ENCODE results near the gene PCDHA13. TPM values are rescaled to one million over a fixed set of nuclear protein-coding genes. Genes with fewer than 3 reads are reported as not detected.
A peak's percentile ranks its signal among the peaks of the same experiment; 100 is the strongest.

PCDHA13 gene
- total RNA-seq, 4 donors from 2014 or later = 0.66 to 3.0 (median 1.7) TPM

DNA sequence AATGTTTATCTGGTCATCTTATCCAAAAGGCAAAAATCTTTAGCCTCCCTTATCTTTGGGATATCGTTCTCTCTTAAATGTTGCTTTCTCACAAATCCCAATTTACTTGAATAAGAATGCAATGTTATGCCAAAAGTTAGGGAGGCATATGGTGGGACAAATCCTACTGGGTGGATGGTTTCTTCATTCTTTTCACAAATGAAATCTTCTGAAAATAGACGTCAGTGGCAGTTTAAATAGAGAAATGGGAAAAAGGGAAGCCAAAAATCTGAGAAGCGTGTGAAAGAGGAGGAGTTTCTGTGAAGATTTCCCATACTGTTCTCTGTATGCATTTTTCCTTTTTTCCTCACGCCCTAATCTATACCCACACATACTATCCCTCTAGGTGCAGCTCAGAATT lies 41.7 kb downstream of the PCDHA13 start:
- Histone ChIP-seq H3K27ac (no peak overlapping the region), H3K27me3 (peaks cover 0 to 26% of the 10 kb centered on the region in 2 donors), H3K4me3 (no peak overlapping the region), H3K36me3 (no peaks in the 10 kb centered on the region), H3K4me1 (peaks cover 0 to 24% (median 0%) of the 10 kb centered on the region in 4 donors), H3K9me3 (peaks cover 0 to under 1% (median 0%) of the 10 kb centered on the region in 4 donors)
- no peak for DNase-seq (ENCODE audit: low spot score in 2 of 2)
- WGBS, 2 donors = 61 to 67% methylated on average over 4 of the region's 4 CpGs
- no peak for TF ChIP-seq EP300 (IDR thresholded peaks at IDR 0.05)
- TF ChIP-seq, protein P1, sequence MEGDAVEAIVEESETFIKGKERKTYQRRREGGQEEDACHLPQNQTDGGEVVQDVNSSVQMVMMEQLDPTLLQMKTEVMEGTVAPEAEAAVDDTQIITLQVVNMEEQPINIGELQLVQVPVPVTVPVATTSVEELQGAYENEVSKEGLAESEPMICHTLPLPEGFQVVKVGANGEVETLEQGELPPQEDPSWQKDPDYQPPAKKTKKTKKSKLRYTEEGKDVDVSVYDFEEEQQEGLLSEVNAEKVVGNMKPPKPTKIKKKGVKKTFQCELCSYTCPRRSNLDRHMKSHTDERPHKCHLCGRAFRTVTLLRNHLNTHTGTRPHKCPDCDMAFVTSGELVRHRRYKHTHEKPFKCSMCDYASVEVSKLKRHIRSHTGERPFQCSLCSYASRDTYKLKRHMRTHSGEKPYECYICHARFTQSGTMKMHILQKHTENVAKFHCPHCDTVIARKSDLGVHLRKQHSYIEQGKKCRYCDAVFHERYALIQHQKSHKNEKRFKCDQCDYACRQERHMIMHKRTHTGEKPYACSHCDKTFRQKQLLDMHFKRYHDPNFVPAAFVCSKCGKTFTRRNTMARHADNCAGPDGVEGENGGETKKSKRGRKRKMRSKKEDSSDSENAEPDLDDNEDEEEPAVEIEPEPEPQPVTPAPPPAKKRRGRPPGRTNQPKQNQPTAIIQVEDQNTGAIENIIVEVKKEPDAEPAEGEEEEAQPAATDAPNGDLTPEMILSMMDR (IDR thresholded peaks at IDR 0.05) = no peak

DNA sequence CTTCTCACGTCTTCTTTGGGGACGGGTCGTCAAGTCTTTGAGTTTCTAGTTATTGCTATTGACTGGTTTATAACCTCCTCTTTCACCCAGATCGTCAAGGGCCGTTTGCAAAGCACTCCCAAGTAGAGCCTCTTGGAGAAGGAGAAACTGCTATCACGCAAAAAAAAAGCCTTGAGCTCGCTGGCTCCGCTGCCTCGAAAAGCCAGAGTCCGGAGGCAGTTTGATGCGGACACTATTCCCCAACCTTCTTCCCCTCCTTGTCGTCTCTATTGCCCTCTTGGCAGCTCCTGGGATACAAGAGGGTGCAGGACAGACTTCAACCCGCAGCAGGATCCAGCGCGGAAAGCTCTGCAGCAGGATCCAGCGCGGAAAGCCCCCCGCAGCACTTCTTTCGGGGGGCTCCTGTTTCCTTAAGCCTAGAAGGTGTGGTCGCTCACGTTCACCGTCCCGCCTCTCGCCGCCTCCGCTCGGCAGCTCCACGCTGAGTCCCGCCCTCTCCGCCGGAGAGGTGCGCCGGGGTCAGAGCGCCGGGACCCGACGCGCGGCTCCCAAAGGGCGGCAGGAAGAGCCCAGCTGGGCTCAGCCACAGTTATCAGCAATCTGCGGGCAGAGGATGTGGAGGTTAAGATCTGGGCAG lies 44.0 kb downstream of the PCDHA13 start, which contains the start of gene PCDHAC1:
Gene PCDHAC1, plus strand, starts transcription at position 494 of the 637 bp plus-strand sequence. CDS start 594 bp downstream, outside the sequence.
- DNase-seq (ENCODE audit: low spot score in 2 of 2) = no peak
- peaks cover 0 to 24% (median 0%) of the 10 kb centered on the region in 4 donors for H3K4me1 ChIP-seq
- H3K27ac ChIP-seq = peak within 1 kb of the TSS in 2 of 4 donors; percentile 14 to 49
- WGBS, 2 donors = 2 to 4% methylated on average over 35 to 39 of the region's 41 CpGs
- H3K27me3 ChIP-seq = peaks cover 0 to 36% of the 10 kb centered on the region in 2 donors
- no peaks in the 10 kb centered on the region for H3K36me3 ChIP-seq
- peak within 1 kb of the TSS; percentile 38 to 59 (median 45) for H3K4me3 ChIP-seq
- H3K9me3 ChIP-seq = no peaks in the 10 kb centered on the region
- TF ChIP-seq, protein P1 (IDR thresholded peaks at IDR 0.05) = no peak
- no peak for TF ChIP-seq EP300 (IDR thresholded peaks at IDR 0.05)
- no peak for TF ChIP-seq POLR2A (IDR thresholded peaks at IDR 0.05)

DNA sequence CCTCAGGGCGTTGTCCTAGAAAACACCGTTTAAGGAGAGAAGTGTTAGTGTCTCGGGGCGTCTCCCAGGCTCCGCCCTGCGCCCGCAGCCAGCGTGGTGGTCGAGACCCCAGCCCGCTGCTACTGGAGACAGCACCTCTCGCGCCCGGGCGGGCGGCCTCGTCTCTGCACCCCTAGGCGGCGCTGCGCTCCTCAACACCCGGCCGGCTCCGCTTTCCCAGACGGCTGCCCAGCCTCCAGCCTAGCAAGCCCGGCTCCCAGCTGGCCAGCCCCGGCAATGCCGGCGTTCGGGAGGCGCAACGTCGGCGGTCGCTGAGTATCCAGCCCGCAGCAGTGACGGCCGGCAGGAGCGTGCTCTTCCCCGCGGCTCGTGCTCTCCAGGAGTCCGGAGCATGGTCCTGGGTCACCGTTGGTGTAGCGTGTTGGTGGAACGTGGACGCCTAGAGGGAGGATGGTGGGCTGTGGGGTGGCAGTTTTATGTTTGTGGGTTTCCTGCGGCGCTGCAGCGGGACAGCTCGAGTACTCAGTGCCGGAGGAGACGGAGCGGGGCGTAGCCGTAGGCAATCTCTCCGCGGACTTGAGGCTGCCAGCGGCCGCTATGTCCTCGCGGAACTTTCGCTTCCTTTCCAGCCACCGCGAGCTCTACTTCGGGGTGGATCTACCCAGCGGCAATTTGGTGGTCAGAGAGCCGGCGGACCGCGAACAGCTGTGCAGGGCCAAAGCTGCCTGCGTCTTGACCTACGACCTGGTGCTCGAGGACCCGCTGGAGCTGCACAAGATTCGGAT lies 44.7 kb downstream of the PCDHA13 start:
- peak; percentile 60 to 75 for DNase-seq (ENCODE audit: low spot score in 2 of 2)
- TF ChIP-seq EP300 (IDR thresholded peaks at IDR 0.05) (no peak), POLR2A (IDR thresholded peaks at IDR 0.05) (no peak)
- TF ChIP-seq, protein P1 (IDR thresholded peaks at IDR 0.05) = peak; percentile 47 to 86 (median 84)
- no peaks in the 10 kb centered on the region for H3K36me3 ChIP-seq
- H3K4me3 ChIP-seq = peak overlapping the region; percentile 38 to 59 (median 45)
- H3K27me3 ChIP-seq = peaks cover 0 to 36% of the 10 kb centered on the region in 2 donors
- no peaks in the 10 kb centered on the region for H3K9me3 ChIP-seq
- peak overlapping the region in 2 of 4 donors; percentile 14 to 49 for H3K27ac ChIP-seq
- WGBS, 2 donors = 4 to 5% methylated on average over 42 to 48 of the region's 74 CpGs
- H3K4me1 ChIP-seq = peaks cover 0 to 24% (median 0%) of the 10 kb centered on the region in 4 donors

DNA sequence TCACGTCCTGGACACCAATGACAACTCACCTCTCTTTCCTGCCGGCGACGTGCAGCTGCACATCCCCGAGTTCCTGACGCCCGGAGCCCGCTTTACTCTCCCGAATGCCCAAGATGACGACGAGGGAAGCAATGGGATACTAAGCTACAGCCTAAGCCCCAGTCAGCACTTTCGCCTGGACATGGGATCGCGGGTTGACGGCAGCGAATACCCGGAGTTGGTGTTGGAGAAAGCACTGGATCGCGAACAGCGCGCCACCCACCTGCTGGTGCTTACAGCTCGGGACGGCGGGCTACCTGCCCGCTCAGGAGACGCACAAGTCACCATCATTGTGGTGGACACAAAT lies 45.3 kb downstream of the PCDHA13 start:
- Histone ChIP-seq H3K36me3 (no peaks in the 10 kb centered on the region), H3K9me3 (no peaks in the 10 kb centered on the region), H3K27ac (peak overlapping the region in 1 of 4 donors; percentile 49), H3K27me3 (peaks cover 0 to 36% of the 10 kb centered on the region in 2 donors), H3K4me1 (peaks cover 0 to 24% (median 0%) of the 10 kb centered on the region in 4 donors), H3K4me3 (peak overlapping the region; percentile 38 to 59 (median 45))
- TF ChIP-seq EP300 (IDR thresholded peaks at IDR 0.05) = no peak
- TF ChIP-seq POLR2A (IDR thresholded peaks at IDR 0.05) = no peak
- TF ChIP-seq, protein P1 (IDR thresholded peaks at IDR 0.05) = no peak
- 6 to 11% methylated on average over 3 to 23 of the region's 26 CpGs for WGBS, 2 donors
- DNase-seq (ENCODE audit: low spot score in 2 of 2) = no peak

Other genes starting within 250 kb of the PCDHA13 start
- 10 to 100 TPM; 54.6 to 81.0 (median 77.0) TPM for gene CD14, start 248.9 kb upstream of the PCDHA13 start, total RNA-seq
- 100 to 1,000 TPM in 1 of 4 donors, 10 to 100 TPM in 3; 72.8 to 129 (median 93.0) TPM for gene TMCO6, start 242.7 kb upstream of the PCDHA13 start, total RNA-seq
- gene NDUFA2, start 234.5 kb upstream of the PCDHA13 start, total RNA-seq = 10 to 100 TPM; 52.2 to 80.6 (median 64.3) TPM
- gene IK, start 234.3 kb upstream of the PCDHA13 start, total RNA-seq = 100 to 1,000 TPM in 2 of 4 donors, 10 to 100 TPM in 2; 91.6 to 142 (median 108) TPM
- 10 to 100 TPM; 15.1 to 33.0 (median 21.1) TPM for gene WDR55, start 217.2 kb upstream of the PCDHA13 start, total RNA-seq
- 1 to 10 TPM; 1.3 to 6.1 (median 2.0) TPM for gene DND1, start 208.5 kb upstream of the PCDHA13 start, total RNA-seq
- 10 to 100 TPM; 45.4 to 63.9 (median 48.6) TPM for gene HARS1, start 190.8 kb upstream of the PCDHA13 start, total RNA-seq
- 10 to 100 TPM; 33.9 to 41.2 (median 35.1) TPM for gene HARS2, start 190.7 kb upstream of the PCDHA13 start, total RNA-seq
- gene ZMAT2, start 181.7 kb upstream of the PCDHA13 start, total RNA-seq = 10 to 100 TPM; 25.5 to 43.1 (median 33.6) TPM
- not detected for gene PCDHA1, start 96.0 kb upstream of the PCDHA13 start, total RNA-seq
- under 1 TPM in 1 of 4 donors, not detected in 3; 0.21 TPM for gene PCDHA2, start 87.3 kb upstream of the PCDHA13 start, total RNA-seq
- 1 to 10 TPM in 1 of 4 donors, under 1 TPM in 3; 0.84 to 3.5 (median 0.94) TPM for gene PCDHA3, start 81.1 kb upstream of the PCDHA13 start, total RNA-seq
- 1 to 10 TPM; 1.6 to 5.7 (median 2.0) TPM for gene PCDHA4, start 75.1 kb upstream of the PCDHA13 start, total RNA-seq
- gene PCDHA5, start 60.5 kb upstream of the PCDHA13 start, total RNA-seq = 1 to 10 TPM in 1 of 4 donors, under 1 TPM in 3; 0.39 to 2.7 (median 0.54) TPM
- 1 to 10 TPM; 1.3 to 1.9 (median 1.4) TPM for gene PCDHA6, start 54.2 kb upstream of the PCDHA13 start, total RNA-seq
- gene PCDHA7, start 47.9 kb upstream of the PCDHA13 start, total RNA-seq = 1 to 10 TPM; 1.2 to 2.9 (median 1.7) TPM
- gene PCDHA8, start 40.9 kb upstream of the PCDHA13 start, total RNA-seq = 1 to 10 TPM in 1 of 4 donors, under 1 TPM in 3; 0.63 to 2.0 (median 0.84) TPM
- 1 to 10 TPM in 1 of 4 donors, under 1 TPM in 3; 0.39 to 1.8 (median 0.64) TPM for gene PCDHA9, start 33.7 kb upstream of the PCDHA13 start, total RNA-seq
- gene PCDHA10, start 26.2 kb upstream of the PCDHA13 start, total RNA-seq = 1 to 10 TPM in 3 of 4 donors, under 1 TPM in 1; 0.78 to 4.4 (median 2.4) TPM
- 1 to 10 TPM in 1 of 4 donors, under 1 TPM in 3; 0.60 to 1.3 (median 0.91) TPM for gene PCDHA11, start 13.2 kb upstream of the PCDHA13 start, total RNA-seq
- 10 to 100 TPM in 1 of 4 donors, 1 to 10 TPM in 3; 3.3 to 10.5 (median 6.7) TPM for gene PCDHA12, start 6.8 kb upstream of the PCDHA13 start, total RNA-seq
- gene PCDHAC1, start 44.2 kb downstream of the PCDHA13 start, total RNA-seq = 1 to 10 TPM; 1.2 to 3.3 (median 2.7) TPM
- 1 to 10 TPM in 3 of 4 donors, under 1 TPM in 1; 0.78 to 4.2 (median 2.5) TPM for gene PCDHAC2, start 84.4 kb downstream of the PCDHA13 start, total RNA-seq
- gene PCDHB1, start 169.2 kb downstream of the PCDHA13 start, total RNA-seq = under 1 TPM in 1 of 4 donors, not detected in 3; 0.21 TPM
- 1 to 10 TPM; 1.7 to 7.5 (median 4.6) TPM for gene PCDHB2, start 212.5 kb downstream of the PCDHA13 start, total RNA-seq
- gene PCDHB3, start 218.3 kb downstream of the PCDHA13 start, total RNA-seq = 1 to 10 TPM; 3.9 to 7.4 (median 4.9) TPM
- gene PCDHB4, start 239.7 kb downstream of the PCDHA13 start, total RNA-seq = 10 to 100 TPM in 3 of 4 donors, 1 to 10 TPM in 1; 7.3 to 19.8 (median 14.8) TPM